Measurements from ENCODE around the gene PLD1.

PLD1 gene

DNA sequence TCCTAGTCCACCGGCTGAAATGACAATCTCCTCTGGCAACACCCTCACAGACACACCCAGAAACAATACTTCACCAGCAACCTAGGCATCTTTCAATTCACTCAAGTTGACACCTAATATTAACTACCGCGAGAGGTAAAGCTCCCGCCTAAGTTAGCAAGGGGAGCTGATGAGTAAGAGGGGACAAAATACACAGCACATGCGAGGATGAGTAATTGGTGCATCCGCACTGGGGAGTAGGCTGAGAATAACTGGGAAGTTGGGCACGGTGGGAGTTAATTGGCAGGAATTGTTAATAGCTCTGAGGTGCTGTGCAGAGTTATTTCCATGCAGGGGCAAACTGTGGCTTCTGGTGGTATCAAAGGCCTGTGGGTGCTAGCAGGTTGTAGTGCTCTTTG lies 14.5 kb upstream of the PLD1 start:
- TF ChIP-seq, protein P1, sequence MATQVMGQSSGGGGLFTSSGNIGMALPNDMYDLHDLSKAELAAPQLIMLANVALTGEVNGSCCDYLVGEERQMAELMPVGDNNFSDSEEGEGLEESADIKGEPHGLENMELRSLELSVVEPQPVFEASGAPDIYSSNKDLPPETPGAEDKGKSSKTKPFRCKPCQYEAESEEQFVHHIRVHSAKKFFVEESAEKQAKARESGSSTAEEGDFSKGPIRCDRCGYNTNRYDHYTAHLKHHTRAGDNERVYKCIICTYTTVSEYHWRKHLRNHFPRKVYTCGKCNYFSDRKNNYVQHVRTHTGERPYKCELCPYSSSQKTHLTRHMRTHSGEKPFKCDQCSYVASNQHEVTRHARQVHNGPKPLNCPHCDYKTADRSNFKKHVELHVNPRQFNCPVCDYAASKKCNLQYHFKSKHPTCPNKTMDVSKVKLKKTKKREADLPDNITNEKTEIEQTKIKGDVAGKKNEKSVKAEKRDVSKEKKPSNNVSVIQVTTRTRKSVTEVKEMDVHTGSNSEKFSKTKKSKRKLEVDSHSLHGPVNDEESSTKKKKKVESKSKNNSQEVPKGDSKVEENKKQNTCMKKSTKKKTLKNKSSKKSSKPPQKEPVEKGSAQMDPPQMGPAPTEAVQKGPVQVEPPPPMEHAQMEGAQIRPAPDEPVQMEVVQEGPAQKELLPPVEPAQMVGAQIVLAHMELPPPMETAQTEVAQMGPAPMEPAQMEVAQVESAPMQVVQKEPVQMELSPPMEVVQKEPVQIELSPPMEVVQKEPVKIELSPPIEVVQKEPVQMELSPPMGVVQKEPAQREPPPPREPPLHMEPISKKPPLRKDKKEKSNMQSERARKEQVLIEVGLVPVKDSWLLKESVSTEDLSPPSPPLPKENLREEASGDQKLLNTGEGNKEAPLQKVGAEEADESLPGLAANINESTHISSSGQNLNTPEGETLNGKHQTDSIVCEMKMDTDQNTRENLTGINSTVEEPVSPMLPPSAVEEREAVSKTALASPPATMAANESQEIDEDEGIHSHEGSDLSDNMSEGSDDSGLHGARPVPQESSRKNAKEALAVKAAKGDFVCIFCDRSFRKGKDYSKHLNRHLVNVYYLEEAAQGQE (IDR thresholded peaks at IDR 0.05; ENCODE audit: insufficient read depth in 1 of 2, low read depth in 2 of 2, low read length in 2 of 2): 0 out of 4 replicates have a peak, but pooled peaks of 1 of the 2 experiments have one; percentile 6
- no peak; the same call in 1 of the 2 replicates for TF ChIP-seq SIN3A (IDR thresholded peaks at IDR 0.05; ENCODE audit: borderline replicate concordance, insufficient read depth, low read length)
- TF ChIP-seq FOXP2 (optimal IDR thresholded peaks at IDR 0.05; ENCODE audit: borderline replicate concordance, extremely low read depth, extremely low read length, insufficient read depth): peak; percentile 53

DNA sequence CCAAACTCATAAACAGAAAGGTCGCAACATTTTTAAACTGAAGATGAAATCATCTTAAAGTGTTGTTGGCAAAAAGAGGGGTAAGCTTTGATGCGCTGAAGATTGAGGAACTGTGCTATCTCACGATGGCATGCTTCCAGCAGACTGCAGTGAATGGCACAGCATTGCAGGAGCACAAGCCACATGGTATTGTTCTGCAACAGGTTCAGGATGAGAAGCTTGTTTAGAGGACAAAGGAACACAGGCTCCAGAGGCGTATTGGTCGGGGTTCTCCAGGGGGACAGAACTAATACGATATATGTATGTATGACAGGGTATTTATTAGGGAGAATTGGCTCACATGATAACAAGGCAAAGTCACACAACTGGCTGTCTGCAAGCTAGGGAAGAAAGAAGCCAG lies 13.8 kb upstream of the PLD1 start:
- TF ChIP-seq TAF1 (IDR thresholded peaks at IDR 0.05; ENCODE audit: borderline replicate concordance, insufficient read depth, low read length) (no peak), POLR2AphosphoS5 (IDR thresholded peaks at IDR 0.05; ENCODE audit: low read depth, low read length) (no peak), SIN3A (IDR thresholded peaks at IDR 0.05; ENCODE audit: borderline replicate concordance, insufficient read depth, low read length) (no peak), FOXP2 (optimal IDR thresholded peaks at IDR 0.05; ENCODE audit: borderline replicate concordance, extremely low read depth, extremely low read length, insufficient read depth) (no peak)
- TF ChIP-seq, protein P1 (IDR thresholded peaks at IDR 0.05; ENCODE audit: insufficient read depth in 1 of 2, low read depth in 2 of 2, low read length in 2 of 2): no peak

DNA sequence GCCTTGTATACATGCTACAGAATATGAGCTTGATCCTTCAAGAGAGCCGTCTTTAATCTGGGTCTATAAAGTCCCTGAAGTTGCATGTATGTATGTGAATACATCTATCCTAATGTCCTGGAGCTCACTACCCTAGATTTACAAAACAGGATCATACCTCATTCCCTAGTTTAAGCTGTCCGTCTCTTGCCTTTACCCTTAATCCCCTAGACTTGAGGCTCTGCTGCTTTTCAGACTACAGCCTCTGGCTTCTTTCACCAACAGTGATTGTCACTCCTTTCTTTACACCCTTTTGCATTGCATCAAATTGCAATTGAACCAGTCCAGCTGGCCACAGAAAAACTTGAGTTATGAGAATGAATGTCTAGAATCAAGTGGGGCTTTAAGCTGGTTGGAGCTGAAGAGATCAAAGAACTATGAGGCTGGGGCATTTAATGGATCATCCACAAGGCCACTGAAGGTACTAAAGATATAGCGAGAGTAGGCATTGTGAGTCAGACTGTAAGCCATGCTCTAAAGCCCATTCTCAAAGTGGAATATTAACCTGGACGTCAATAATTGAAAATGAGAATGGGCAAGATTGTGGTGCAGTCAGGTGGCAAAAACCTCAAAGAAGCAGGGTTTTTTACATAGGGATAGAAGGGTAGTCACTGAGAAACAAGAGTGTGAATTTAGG lies 12.3 kb upstream of the PLD1 start:
- TF ChIP-seq POLR2AphosphoS5 (IDR thresholded peaks at IDR 0.05; ENCODE audit: low read depth, low read length): no peak
- no peak for TF ChIP-seq FOXP2 (optimal IDR thresholded peaks at IDR 0.05; ENCODE audit: borderline replicate concordance, extremely low read depth, extremely low read length, insufficient read depth)
- TF ChIP-seq, protein P1 (IDR thresholded peaks at IDR 0.05; ENCODE audit: insufficient read depth in 1 of 2, low read depth in 2 of 2, low read length in 2 of 2): no peak
- TF ChIP-seq SIN3A (IDR thresholded peaks at IDR 0.05; ENCODE audit: borderline replicate concordance, insufficient read depth, low read length): no peak
- no peak for TF ChIP-seq TAF1 (IDR thresholded peaks at IDR 0.05; ENCODE audit: borderline replicate concordance, insufficient read depth, low read length)

DNA sequence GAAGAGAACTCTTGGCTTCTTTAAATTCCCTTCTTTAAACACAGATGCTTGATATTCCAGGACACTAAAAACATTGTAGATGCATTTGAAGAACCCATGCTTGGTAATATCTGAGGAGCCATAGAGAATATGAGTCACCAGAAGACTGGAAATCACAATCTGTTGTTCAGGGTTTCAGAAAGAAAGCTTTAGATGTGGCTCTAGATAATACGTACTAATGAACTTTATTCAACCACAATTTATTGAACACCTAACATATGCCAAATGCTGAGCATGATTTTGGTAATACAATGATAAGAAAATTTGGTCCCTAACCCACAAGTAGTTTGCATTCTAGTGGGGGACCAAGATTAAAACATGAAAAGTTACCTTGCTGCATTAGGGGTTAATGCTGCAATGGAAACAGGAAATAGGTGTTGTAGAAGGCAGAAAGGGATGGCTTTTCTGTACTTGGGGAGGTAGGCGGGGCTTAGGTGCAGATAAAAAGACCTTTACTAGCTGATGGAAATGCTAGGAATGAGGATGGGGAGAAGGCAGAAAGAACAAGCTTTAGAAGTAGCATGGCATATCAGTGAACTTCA lies 11.6 kb upstream of the PLD1 start:
- TF ChIP-seq SIN3A (IDR thresholded peaks at IDR 0.05; ENCODE audit: borderline replicate concordance, insufficient read depth, low read length) (no peak), FOXP2 (optimal IDR thresholded peaks at IDR 0.05; ENCODE audit: borderline replicate concordance, extremely low read depth, extremely low read length, insufficient read depth) (no peak), TAF1 (IDR thresholded peaks at IDR 0.05; ENCODE audit: borderline replicate concordance, insufficient read depth, low read length) (no peak)
- TF ChIP-seq, protein P1 (IDR thresholded peaks at IDR 0.05; ENCODE audit: insufficient read depth in 1 of 2, low read depth in 2 of 2, low read length in 2 of 2): no peak
